ENCODE results near the gene CCNY.

Gene CCNY

DNA sequence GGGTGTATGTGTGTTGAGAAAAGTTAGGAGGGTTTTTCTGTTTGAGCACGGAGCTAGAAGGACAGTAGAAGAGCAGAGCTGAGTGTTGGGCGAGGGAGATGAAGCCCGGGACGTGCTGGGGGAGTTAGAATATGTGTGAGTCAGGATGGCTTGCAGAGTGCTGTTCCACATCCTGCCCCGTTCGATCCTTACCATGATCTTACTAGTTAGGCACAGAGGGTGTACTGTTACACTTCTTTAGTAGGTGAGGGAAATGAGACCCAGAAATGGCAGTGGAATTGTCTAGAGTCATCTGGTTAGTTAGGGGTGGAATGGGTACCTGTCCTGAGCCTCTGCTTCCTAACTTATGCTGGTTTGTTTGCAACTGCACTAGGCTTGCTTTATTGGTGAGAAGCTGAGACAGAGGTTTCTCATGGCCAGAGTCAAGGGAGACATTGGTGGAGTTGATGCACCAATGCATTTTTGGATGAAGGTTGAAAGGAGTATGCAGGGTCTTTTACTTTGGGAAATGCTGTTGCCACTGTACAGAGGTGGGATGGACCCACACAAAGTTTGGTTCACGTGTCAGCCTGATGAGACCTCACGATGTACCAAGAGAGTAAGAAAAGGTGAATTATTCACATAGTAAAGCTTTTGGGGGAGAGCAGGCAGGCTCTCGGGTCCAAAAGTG lies 42.4 kb downstream of the CCNY start:
- H3K4me3 ChIP-seq (ENCODE audit: low read depth, low read length), result no peak overlapping the region
- no peak for DNase-seq (ENCODE audit: low read depth)
- TF ChIP-seq, protein P1, sequence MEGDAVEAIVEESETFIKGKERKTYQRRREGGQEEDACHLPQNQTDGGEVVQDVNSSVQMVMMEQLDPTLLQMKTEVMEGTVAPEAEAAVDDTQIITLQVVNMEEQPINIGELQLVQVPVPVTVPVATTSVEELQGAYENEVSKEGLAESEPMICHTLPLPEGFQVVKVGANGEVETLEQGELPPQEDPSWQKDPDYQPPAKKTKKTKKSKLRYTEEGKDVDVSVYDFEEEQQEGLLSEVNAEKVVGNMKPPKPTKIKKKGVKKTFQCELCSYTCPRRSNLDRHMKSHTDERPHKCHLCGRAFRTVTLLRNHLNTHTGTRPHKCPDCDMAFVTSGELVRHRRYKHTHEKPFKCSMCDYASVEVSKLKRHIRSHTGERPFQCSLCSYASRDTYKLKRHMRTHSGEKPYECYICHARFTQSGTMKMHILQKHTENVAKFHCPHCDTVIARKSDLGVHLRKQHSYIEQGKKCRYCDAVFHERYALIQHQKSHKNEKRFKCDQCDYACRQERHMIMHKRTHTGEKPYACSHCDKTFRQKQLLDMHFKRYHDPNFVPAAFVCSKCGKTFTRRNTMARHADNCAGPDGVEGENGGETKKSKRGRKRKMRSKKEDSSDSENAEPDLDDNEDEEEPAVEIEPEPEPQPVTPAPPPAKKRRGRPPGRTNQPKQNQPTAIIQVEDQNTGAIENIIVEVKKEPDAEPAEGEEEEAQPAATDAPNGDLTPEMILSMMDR (IDR thresholded peaks at IDR 0.05; ENCODE audit: low read depth, low read length, missing control alignments), result no peak
- in situ Hi-C loops (cut with HindIII; ENCODE audit: low sequenced_read_pairs), result no loop called here

DNA sequence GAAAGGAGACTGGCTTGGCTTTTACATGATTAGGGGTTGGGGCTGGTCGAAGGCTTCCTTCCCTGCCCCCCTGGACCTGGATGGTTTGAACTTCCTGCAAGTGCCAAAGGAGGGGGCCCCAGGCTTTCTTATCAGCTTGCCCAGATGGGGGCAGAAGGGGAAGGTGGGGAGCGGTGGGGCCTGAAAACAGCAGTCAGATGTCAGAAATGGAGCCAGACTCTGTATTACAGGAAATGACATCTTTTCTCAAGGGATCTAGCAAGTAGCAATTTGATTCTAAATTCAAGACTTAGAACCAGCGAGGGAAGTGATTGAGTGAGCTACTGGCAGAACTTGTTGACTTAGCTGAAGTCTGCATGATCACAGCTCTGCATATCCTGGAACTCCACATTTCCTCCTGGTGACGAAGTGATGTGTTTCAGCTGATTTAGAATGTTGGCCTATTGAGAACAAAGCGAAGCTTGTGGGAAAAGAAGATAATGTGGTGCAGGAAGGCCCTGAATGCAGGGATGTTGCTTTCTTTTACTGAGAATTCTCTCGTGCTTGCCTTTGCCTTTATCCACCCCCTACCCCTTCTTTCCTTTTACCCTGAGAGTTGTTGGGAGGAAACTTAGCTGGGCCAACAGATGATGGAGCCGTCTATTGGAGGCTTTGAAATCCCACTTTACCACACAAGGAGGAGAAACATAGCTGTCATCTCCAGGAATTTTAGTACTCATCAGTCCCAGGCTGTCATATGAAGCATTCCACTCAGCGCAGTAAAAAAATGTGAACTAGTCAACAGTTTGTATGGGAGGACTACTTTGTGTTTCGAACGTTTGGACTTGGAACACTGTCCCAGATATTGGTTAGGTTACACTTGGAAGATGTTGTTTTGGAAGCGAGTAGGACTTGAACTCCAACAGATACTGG lies 43.2 kb downstream of the CCNY start:
- TF ChIP-seq, protein P1 (IDR thresholded peaks at IDR 0.05; ENCODE audit: low read depth, low read length, missing control alignments), result no peak

DNA sequence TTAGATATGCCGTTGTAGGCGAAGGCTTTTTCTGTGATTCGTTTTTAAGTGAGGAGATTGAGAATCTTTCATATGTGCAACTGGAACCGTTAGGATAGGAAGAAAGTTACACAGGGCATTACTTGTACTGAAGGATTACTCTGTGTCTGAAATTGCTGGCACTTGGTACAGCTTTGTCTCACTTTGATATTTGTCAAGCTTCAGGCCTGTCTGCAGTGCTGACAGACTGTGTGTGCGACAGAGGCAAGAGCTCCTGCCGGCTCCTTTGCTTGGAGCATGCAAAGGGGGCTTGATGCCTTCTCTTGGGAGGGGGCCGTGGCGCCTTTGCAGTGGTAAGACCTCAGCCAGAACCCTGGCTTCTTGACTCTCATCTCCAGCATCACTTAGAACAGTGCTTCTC lies 45.8 kb downstream of the CCNY start:
- TF ChIP-seq, protein P1 (IDR thresholded peaks at IDR 0.05; ENCODE audit: low read depth, low read length, missing control alignments), result no peak

More for the DNA sequence above, 43.2 kb downstream of the CCNY start:
- no peak for DNase-seq (ENCODE audit: low read depth)
- no peak overlapping the region for H3K4me3 ChIP-seq (ENCODE audit: low read depth, low read length)
- in situ Hi-C loops (cut with HindIII; ENCODE audit: low sequenced_read_pairs), result no loop called here

DNA sequence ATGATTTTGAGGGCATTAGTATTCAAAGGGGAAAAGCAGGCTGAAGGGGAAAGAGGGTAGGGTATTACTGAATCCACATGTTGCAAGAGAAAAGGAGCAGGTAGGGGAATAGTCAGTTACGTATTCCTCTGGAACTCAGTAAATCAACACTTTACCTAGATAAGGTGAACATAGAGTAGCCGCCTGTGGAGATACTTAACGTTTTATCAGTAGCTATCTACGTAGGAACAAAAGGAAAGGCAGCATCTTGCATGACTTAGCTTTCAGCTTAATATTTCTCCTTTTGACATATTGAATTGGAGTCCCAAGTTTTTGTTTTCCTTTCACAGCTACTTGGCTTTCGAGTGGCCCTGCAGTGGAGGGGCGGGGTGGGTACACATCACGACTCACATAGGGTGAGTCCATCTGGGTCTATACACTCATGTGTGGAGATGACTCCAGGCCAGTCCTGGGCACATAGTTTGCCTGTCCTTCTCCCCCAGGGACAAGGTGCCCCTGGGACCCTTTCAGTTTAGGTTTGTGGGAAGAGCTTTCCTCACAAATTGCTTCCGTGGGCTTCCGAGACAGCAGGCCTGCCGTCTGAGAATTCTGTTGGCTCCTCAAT lies 48.1 kb downstream of the CCNY start:
- in situ Hi-C loops (cut with HindIII; ENCODE audit: low sequenced_read_pairs), result no loop called here
- no peak for DNase-seq (ENCODE audit: low read depth)
- TF ChIP-seq, protein P1 (IDR thresholded peaks at IDR 0.05; ENCODE audit: low read depth, low read length, missing control alignments), result no peak
- H3K4me3 ChIP-seq (ENCODE audit: low read depth, low read length), result no peak overlapping the region

More for the DNA sequence above, 45.8 kb downstream of the CCNY start:
- in situ Hi-C loops (cut with HindIII; ENCODE audit: low sequenced_read_pairs), result no loop called here
- no peak overlapping the region for H3K4me3 ChIP-seq (ENCODE audit: low read depth, low read length)
- DNase-seq (ENCODE audit: low read depth), result no peak

DNA sequence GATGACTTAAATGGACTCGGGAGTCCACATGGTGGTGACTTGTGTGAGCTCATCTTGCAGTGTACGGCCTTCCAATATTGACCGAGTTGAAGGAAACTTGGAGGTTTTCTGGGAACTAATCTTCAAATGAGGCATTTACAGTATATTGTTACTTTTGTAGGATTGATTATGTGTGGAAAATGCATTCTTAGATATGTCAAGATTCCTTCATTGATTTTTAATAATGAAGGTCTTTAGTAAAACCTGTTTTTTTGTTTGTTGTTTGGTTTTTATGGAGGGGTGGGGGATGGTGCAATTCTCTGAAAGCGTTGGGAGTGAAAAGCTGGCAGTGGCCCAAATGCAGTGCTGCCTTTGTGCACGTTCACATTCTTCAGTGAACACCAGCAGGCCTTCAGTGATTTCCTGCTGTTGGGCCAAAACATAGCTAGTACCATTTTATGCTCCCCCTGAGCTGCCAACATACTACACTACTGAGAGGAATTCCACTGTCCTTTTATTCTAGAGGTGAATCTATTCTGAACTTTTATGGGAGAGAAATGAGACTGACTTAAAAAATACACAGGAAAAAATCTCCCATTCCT lies 50.4 kb downstream of the CCNY start:
- DNase-seq (ENCODE audit: low read depth), result no peak
- TF ChIP-seq, protein P1 (IDR thresholded peaks at IDR 0.05; ENCODE audit: low read depth, low read length, missing control alignments), result no peak
- no peak overlapping the region for H3K4me3 ChIP-seq (ENCODE audit: low read depth, low read length)
- in situ Hi-C loops (cut with HindIII; ENCODE audit: low sequenced_read_pairs), result no loop called here

DNA sequence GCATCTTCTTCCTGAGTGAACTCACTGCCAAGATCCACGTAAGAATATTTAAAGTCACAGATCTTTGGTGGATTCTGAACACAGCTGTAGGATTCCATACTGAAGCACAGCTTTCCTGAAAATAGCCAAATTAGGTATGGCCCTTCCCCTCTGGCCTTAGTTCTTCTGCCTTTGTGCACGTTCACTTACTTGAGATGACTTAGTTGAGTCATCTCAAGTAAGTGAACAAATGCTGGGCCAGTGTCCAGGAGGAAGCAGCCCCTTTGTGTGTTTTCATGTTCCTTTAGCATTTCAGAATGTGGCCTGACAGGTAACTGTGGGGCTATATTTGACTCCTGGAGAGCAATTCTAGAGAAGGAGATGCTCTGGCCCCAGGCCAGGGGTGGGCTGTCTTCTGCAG lies 51.5 kb downstream of the CCNY start:
- no peak overlapping the region for H3K4me3 ChIP-seq (ENCODE audit: low read depth, low read length)
- TF ChIP-seq, protein P1 (IDR thresholded peaks at IDR 0.05; ENCODE audit: low read depth, low read length, missing control alignments), result no peak
- peak; percentile 37 for DNase-seq (ENCODE audit: low read depth)
- in situ Hi-C loops (cut with HindIII; ENCODE audit: low sequenced_read_pairs), result no loop called here
